Kidney (tissue), 14 donors: ENCODE results near the gene MCU. TPM values are rescaled to one million over a fixed set of nuclear protein-coding genes. Genes with fewer than 3 reads are reported as not detected.

Experiments
- DNase-seq, 5 donors: peaks; one replicate each; pipeline ENCODE4 v3.0.0-alpha.2; 2013 to 2020
- FAIRE-seq: peaks from 2 replicates; lab custom pipeline; 2012; peaks lifted over from hg19 to GRCh38; lab: Jason Lieb, UNC
- H3K27ac ChIP-seq, 2 donors: one replicate each; pipeline ENCODE4 v1.7.0; 2013; ENCODE audit warnings: low read depth in 2 of 2, low read length in 2 of 2, inconsistent platforms in 1 of 2
- H3K27me3 ChIP-seq: one replicate; pipeline ENCODE4 v1.7.1; 2013; ENCODE audit warnings: low read length, inconsistent platforms; ENCODE audit not compliant: control insufficient read depth, insufficient read depth
- H3K36me3 ChIP-seq, 3 donors: one replicate each; pipeline versions ENCODE4 v1.7.0 to v1.7.1; 2013; ENCODE audit warnings: low read length in 3 of 3, control low read depth in 1 of 3, inconsistent platforms in 1 of 3; ENCODE audit not compliant: insufficient read depth in 3 of 3, control insufficient read depth in 2 of 3
- H3K4me1 ChIP-seq, 3 donors: one replicate each; pipeline versions ENCODE4 v1.7.0 to v1.7.1; 2013; ENCODE audit warnings: low read length in 3 of 3, inconsistent platforms in 1 of 3, low read depth in 1 of 3; ENCODE audit not compliant: control insufficient read depth in 2 of 3, insufficient read depth in 2 of 3
- H3K4me3 ChIP-seq, 3 donors: one replicate each; pipeline versions ENCODE4 v1.7.0 to v1.8.1; 2013; ENCODE audit warnings: low read length in 3 of 3, control low read depth in 1 of 3, inconsistent platforms in 1 of 3
- H3K9ac ChIP-seq, 3 donors: one replicate each; pipeline versions ENCODE4 v1.7.0 to v1.7.1; 2013; ENCODE audit warnings: low read length in 3 of 3, control low read depth in 1 of 3, inconsistent platforms in 1 of 3
- H3K9me3 ChIP-seq, 3 donors: one replicate each; pipeline versions ENCODE4 v1.7.0 to v1.7.1; 2013; ENCODE audit warnings: low read length in 3 of 3, control low read depth in 1 of 3, inconsistent platforms in 1 of 3; ENCODE audit not compliant: control insufficient read depth in 2 of 3, insufficient read depth in 1 of 3
- intact Hi-C: fragments of 100-400 bp; cut with DNase I; formaldehyde crosslinking; loops from one replicate; pipeline ENCODE4 v1.11.1; 2022
- polyA plus RNA-seq: library from polyadenylated mRNA; stranded (reverse); fragments of 350-450 nt; fragmentation: Illumina TruSeq; extraction: RNeasy Lipid Tissue Mini Kit (QIAGEN cat#74804); gene quantifications from one replicate; pipeline ENCODE4 v1.2.3, GENCODE V29; 2014; ENCODE audit warnings: low read depth, low replicate concordance; ENCODE audit not compliant: insufficient read depth
- total RNA-seq: library from RNA; stranded (reverse); fragmentation: NEBNext Ultra II Directional; extraction: Animal tissue kit (Norgen Biotek cat#: 25700); gene quantifications from one replicate; pipeline ENCODE4 v1.2.1, GENCODE V29; 2021
- TF ChIP-seq, protein P1 (sequence below): IDR thresholded peaks from 3 replicates; pipeline ENCODE4 v1.5.1; 2012; ENCODE audit warnings: mild to moderate bottlenecking, moderate library complexity, borderline replicate concordance; ENCODE audit not compliant: insufficient read depth; ENCODE audit errors: extremely low read depth
- donor health status: control.
- donor health status: control.
- donor health status: control.
- donor health status: control.
- donor health status: control.
- donor health status: DM: yes; HTN: yes; CAD: no.
- donor health status: Normal renal cell carcinoma (clear cell type).

MCU gene
- total and polyA plus RNA-seq, 2 donors from 2014 or later: 18.6 to 37.6 TPM

DNA sequence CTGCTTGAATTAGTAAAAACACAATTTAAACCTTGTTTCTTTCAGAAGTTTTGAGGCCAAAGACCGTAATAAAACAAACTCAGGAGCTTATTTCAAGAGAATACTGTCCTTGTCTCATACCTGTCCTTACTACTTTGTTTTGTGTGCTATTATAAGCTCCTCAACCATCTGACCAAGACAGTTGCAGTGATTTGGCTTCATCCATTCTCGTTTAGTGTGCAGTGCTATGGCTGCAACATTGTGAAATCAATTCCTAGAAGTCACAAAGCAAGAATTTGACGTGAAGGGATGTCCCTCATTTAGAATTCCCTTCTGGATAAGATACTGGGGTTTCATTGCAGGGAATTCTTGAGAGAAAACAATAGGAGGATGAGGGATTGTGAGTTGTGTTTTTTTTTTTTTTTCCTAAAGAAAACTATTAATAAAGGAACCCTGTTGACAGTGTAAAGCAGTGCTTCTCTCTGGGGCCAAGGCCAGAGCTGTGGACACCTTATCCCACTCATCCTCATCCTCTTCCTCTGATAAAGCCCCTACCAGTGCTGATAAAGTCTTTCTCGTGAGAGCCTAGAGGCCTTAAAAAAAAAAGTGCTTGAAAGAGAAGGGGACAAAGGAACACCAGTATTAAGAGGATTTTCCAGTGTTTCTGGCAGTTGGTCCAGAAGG is 201.3 kb downstream of the MCU start, which contains the start of gene OIT3:
Gene OIT3, plus strand, starts transcription at position 604 of the 663 bp plus-strand sequence. CDS start 60 bp downstream, outside the sequence.
- TF ChIP-seq, protein P1, sequence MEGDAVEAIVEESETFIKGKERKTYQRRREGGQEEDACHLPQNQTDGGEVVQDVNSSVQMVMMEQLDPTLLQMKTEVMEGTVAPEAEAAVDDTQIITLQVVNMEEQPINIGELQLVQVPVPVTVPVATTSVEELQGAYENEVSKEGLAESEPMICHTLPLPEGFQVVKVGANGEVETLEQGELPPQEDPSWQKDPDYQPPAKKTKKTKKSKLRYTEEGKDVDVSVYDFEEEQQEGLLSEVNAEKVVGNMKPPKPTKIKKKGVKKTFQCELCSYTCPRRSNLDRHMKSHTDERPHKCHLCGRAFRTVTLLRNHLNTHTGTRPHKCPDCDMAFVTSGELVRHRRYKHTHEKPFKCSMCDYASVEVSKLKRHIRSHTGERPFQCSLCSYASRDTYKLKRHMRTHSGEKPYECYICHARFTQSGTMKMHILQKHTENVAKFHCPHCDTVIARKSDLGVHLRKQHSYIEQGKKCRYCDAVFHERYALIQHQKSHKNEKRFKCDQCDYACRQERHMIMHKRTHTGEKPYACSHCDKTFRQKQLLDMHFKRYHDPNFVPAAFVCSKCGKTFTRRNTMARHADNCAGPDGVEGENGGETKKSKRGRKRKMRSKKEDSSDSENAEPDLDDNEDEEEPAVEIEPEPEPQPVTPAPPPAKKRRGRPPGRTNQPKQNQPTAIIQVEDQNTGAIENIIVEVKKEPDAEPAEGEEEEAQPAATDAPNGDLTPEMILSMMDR: no peak
- Histone ChIP-seq H3K9ac (no peak within 1 kb of the TSS), H3K9me3 (no peaks in the 10 kb centered on the region)

DNA sequence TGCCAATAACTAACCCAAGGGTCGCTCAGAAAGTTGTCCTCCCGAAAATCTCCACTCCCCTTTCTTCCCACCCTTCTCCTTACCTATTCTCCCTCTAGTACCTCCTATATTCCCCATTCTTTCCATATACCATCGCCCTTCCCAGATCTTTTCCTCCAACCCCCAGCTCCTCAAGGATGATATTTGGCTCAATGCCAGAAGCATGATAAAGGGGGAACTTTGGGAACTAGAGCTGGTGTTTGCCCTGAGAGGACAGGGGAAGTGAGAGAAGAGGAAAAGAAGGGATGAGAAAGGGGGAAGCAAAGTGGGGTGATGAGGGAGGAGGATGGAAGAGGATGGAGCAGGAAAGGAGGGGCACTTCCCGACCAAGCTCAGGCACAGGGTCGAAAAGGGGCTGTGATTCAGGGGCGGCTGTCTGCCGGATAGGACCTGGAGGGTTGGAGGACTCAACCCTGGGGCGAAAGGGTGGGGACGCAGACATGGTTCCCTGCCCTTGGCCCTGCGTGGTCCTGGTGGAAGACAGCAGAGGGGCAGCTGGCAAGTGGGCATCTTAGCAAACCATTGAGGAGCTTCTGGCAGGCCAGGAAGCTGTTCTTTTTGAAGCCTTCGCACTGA is 203.4 kb downstream of the MCU start:
- no peak for FAIRE-seq
- no peaks in the 10 kb centered on the region for H3K27me3 ChIP-seq
- no peak overlapping the region for H3K4me3 ChIP-seq
- DNase-seq: peak in 1 of 5 donors; percentile 71
- H3K9me3 ChIP-seq: no peaks in the 10 kb centered on the region
- no peaks in the 10 kb centered on the region for H3K4me1 ChIP-seq
- no peak overlapping the region for H3K9ac ChIP-seq
- intact Hi-C loops: no loop called here
- TF ChIP-seq, protein P1: no peak
- H3K27ac ChIP-seq: no peak overlapping the region
- no peaks in the 10 kb centered on the region for H3K36me3 ChIP-seq

More for the DNA sequence above, 201.3 kb downstream of the MCU start, which contains the start of gene OIT3:
- FAIRE-seq (no peak), DNase-seq (no peak)
- Histone ChIP-seq H3K4me3 (no peak within 1 kb of the TSS), H3K36me3 (no peaks in the 10 kb centered on the region), H3K27ac (no peak within 1 kb of the TSS), H3K4me1 (no peaks in the 10 kb centered on the region), H3K27me3 (no peaks in the 10 kb centered on the region)
- intact Hi-C loops: no loop called here

DNA sequence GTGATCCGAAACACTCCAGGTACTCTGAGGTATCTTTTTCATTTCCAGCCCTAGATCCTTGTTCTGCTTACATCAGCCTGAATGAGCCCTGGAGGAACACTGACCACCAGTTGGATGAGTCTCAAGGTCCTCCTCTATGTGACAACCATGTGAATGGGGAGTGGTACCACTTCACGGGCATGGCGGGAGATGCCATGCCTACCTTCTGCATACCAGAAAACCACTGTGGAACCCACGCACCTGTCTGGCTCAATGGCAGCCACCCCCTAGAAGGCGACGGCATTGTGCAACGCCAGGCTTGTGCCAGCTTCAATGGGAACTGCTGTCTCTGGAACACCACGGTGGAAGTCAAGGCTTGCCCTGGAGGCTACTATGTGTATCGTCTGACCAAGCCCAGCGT is 206.7 kb downstream of the MCU start:
- intact Hi-C loops: no loop called here
- Histone ChIP-seq H3K4me3 (no peak overlapping the region), H3K9me3 (no peaks in the 10 kb centered on the region), H3K27me3 (no peaks in the 10 kb centered on the region), H3K9ac (no peak overlapping the region), H3K27ac (no peak overlapping the region), H3K36me3 (no peaks in the 10 kb centered on the region), H3K4me1 (no peaks in the 10 kb centered on the region)
- FAIRE-seq (no peak), DNase-seq (no peak)
- TF ChIP-seq, protein P1: no peak
